B cell (primary cell): ENCODE data around the gene C1QTNF12.

Experiments used
- CTCF ChIP-seq: fragments of 200-600 bp; IDR thresholded peaks from one replicate; pipeline ENCODE4 v1.8.0; 2022; ENCODE audit warnings: antibody characterized with exemption, mild to moderate bottlenecking
- EZH2 ChIP-seq: IDR thresholded peaks from 2 replicates; pipeline ENCODE4 v1.6.1; 2012; ENCODE audit warnings: borderline replicate concordance, low read depth, mild to moderate bottlenecking, moderate library complexity, low read length; ENCODE audit not compliant: insufficient read depth, poor library complexity, severe bottlenecking

GRCh38 chr1:1216770-1217620, 29.5 kb downstream of the C1QTNF12 start:
- no peak for TF ChIP-seq CTCF
- no peak for TF ChIP-seq EZH2
